Erythroblast (primary cell): ENCODE measurements around the gene EDN2.

ENCODE experiments used
- GATA1 ChIP-seq: IDR thresholded peaks from 2 replicates; pipeline ENCODE4 v1.6.1; 2011; ENCODE audit warnings: low read depth, mild to moderate bottlenecking, control low read depth, low read length, moderate library complexity
- POLR2A ChIP-seq: IDR thresholded peaks from 2 replicates; pipeline ENCODE4 v1.6.1; 2011; ENCODE audit warnings: mild to moderate bottlenecking, low read length

- TF ChIP-seq POLR2A (no peak), GATA1 (no peak)
Observed at GRCh38 chr1:41478118-41478748, 6.2 kb downstream of the EDN2 start.
